Gastrocnemius medialis (tissue), 4 donors: Measurements from ENCODE around the gene LRMDA. TPM values are rescaled to one million over a fixed set of nuclear protein-coding genes. Genes with fewer than 3 reads are reported as not detected.

ENCODE experiments used
- ATAC-seq, 2 donors: fragments of 150-250 bp; one replicate each; pipeline ENCODE4 v1.9.1; 2016
- DNase-seq, 2 donors: peaks; one replicate each; pipeline ENCODE4 v3.0.0-alpha.2; 2019
- H3K27ac ChIP-seq, 4 donors: fragments of 200-600 bp; sonication (generic); 1 replicate in 1 of 4; 2 replicates in 3 of 4; pipeline ENCODE4 v1.5.1; 2016 to 2018; ENCODE audit warnings: mild to moderate bottlenecking in 2 of 4, moderate library complexity in 1 of 4
- H3K27me3 ChIP-seq, 3 donors: fragments of 200-600 bp; sonication (generic) in 2 of 3; 1 replicate in 1 of 3; 2 replicates in 2 of 3; pipeline versions ENCODE4 v1.5.1 to v1.6.0; 2016 to 2019; ENCODE audit warnings: mild to moderate bottlenecking in 1 of 3, moderate library complexity in 1 of 3
- H3K36me3 ChIP-seq, 2 donors: fragments of 200-600 bp; sonication (generic) in 1 of 2; one replicate each; pipeline ENCODE4 v1.5.1; 2017 to 2018
- H3K4me1 ChIP-seq, 2 donors: fragments of 200-600 bp; sonication (generic) in 1 of 2; one replicate each; pipeline ENCODE4 v1.5.1; 2016 to 2017; ENCODE audit warnings: mild to moderate bottlenecking in 2 of 2
- H3K4me3 ChIP-seq, 4 donors: fragments of 200-600 bp; sonication (generic) in 3 of 4; 1 replicate in 1 of 4; 2 replicates in 3 of 4; pipeline ENCODE4 v1.5.1; 2016 to 2019; ENCODE audit warnings: mild to moderate bottlenecking in 2 of 4
- H3K9me3 ChIP-seq, 3 donors: fragments of 200-600 bp; sonication (generic) in 2 of 3; 1 replicate in 1 of 3; 2 replicates in 2 of 3; pipeline ENCODE4 v1.5.1; 2016 to 2019
- POLR2A ChIP-seq, 2 donors: fragments of 450-650 bp; IDR thresholded peaks; one replicate each; pipeline ENCODE4 v1.6.1; 2017; ENCODE audit warnings: antibody characterized with exemption in 2 of 2, mild to moderate bottlenecking in 2 of 2, moderate library complexity in 2 of 2
- in situ Hi-C, 4 donors: fragments of 200-750 bp; cut with MboI; loops; one replicate each; pipeline versions ENCODE4 v1.15.0 to v1.8.0; 2017; ENCODE audit warnings: low sequenced_read_pairs in 4 of 4
- intact Hi-C: fragments of 100-400 bp; cut with DNase I; formaldehyde crosslinking; loops from one replicate; pipeline ENCODE4 v1.15.1; 2023; ENCODE audit warnings: low total_unique reads
- total RNA-seq, 4 donors: library from RNA; depleted of rRNA; stranded (reverse); fragments of >200 nt; gene quantifications; one replicate each; pipeline versions ENCODE4 v1.1.0 to v1.2.3, GENCODE V29; 2016
- TF ChIP-seq, protein P1 (sequence below), 5 experiments: fragments of 450-650 bp in 3 of 5; fragments of 200-600 bp in 2 of 5; sonication (generic) in 2 of 5; IDR thresholded peaks in 4 of 5; conservative IDR thresholded peaks in 1 of 5; 1 replicate in 4 of 5; 2 replicates in 1 of 5; pipeline ENCODE4 v1.5.1; 2016 to 2019; ENCODE audit warnings: antibody characterized with exemption in 5 of 5, mild to moderate bottlenecking in 3 of 5, moderate library complexity in 3 of 5

Gene LRMDA
- total RNA-seq, 4 donors from 2014 or later: 0.80 to 4.5 (median 1.4) TPM

- no peak for ATAC-seq
- Histone ChIP-seq H3K9me3 (no peaks in the 10 kb centered on the region), H3K4me3 (no peak overlapping the region), H3K27ac (no peak overlapping the region), H3K4me1 (no peaks in the 10 kb centered on the region), H3K36me3 (no peaks in the 10 kb centered on the region), H3K27me3 (no peaks in the 10 kb centered on the region)
- no peak for DNase-seq
- in situ Hi-C loops (no loop called here), intact Hi-C loops (no loop called here)
- TF ChIP-seq, protein P1, sequence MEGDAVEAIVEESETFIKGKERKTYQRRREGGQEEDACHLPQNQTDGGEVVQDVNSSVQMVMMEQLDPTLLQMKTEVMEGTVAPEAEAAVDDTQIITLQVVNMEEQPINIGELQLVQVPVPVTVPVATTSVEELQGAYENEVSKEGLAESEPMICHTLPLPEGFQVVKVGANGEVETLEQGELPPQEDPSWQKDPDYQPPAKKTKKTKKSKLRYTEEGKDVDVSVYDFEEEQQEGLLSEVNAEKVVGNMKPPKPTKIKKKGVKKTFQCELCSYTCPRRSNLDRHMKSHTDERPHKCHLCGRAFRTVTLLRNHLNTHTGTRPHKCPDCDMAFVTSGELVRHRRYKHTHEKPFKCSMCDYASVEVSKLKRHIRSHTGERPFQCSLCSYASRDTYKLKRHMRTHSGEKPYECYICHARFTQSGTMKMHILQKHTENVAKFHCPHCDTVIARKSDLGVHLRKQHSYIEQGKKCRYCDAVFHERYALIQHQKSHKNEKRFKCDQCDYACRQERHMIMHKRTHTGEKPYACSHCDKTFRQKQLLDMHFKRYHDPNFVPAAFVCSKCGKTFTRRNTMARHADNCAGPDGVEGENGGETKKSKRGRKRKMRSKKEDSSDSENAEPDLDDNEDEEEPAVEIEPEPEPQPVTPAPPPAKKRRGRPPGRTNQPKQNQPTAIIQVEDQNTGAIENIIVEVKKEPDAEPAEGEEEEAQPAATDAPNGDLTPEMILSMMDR (IDR thresholded peaks at IDR 0.05 in 4 of 5, conservative IDR thresholded peaks at IDR 0.05 in 1 of 5): no peak
- no peak for TF ChIP-seq POLR2A (IDR thresholded peaks at IDR 0.05)
Measured at GRCh38 chr10:75527542-75527941, 96.1 kb downstream of the LRMDA start.

DNA sequence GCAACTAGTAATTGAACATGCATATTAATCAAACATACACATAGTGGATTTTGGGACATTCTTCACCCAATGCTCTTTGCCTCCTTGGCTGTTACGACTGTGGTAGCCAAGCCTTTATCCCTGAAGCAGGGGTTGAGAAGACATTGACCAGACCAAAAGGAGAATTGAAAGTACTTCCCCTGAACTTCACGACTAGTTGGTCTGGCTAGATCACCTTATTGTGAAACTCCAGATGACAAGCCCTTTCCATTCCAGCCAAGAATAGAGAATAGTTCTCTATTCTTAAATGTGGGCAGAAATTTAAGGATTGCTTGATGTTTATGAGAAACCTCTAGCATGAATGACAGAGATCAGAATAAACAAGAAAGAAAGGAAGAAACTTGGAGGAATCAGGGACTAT is 97.0 kb downstream of the LRMDA start:
- H3K4me1 ChIP-seq: no peaks in the 10 kb centered on the region
- no peak overlapping the region for H3K27ac ChIP-seq
- no peak for DNase-seq
- H3K36me3 ChIP-seq: no peaks in the 10 kb centered on the region
- intact Hi-C loops: no loop called here
- ATAC-seq: no peak
- in situ Hi-C loops: no loop called here
- H3K4me3 ChIP-seq: no peak overlapping the region
- TF ChIP-seq POLR2A (IDR thresholded peaks at IDR 0.05): no peak
- TF ChIP-seq, protein P1 (IDR thresholded peaks at IDR 0.05 in 4 of 5, conservative IDR thresholded peaks at IDR 0.05 in 1 of 5): no peak
- no peaks in the 10 kb centered on the region for H3K27me3 ChIP-seq
- H3K9me3 ChIP-seq: no peaks in the 10 kb centered on the region

DNA sequence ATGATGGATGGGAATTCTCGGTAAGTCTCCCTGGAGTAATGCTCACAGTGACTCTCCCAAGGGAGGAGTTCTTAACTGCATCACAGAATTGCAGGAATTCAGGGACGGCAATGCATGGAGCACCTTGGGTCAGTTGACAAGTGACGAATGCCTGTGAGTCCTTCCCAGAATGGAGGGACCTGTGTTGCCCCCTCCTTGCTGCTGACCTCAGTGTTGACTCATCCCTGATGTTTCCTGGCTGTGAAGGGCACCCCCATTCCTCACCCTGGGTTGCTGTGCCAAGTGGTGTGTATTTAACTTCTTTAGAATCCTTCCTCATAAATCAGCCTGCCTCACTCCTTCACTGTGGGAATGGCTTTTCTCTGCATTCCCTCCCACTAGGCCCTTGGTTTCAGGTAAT is 98.9 kb downstream of the LRMDA start:
- TF ChIP-seq POLR2A (IDR thresholded peaks at IDR 0.05): no peak
- TF ChIP-seq, protein P1 (IDR thresholded peaks at IDR 0.05 in 4 of 5, conservative IDR thresholded peaks at IDR 0.05 in 1 of 5): no peak
- intact Hi-C loops (no loop called here), in situ Hi-C loops (no loop called here)
- Histone ChIP-seq H3K36me3 (no peaks in the 10 kb centered on the region), H3K4me3 (no peak overlapping the region), H3K27ac (no peak overlapping the region), H3K4me1 (no peaks in the 10 kb centered on the region), H3K27me3 (no peaks in the 10 kb centered on the region), H3K9me3 (no peaks in the 10 kb centered on the region)
- no peak for DNase-seq
- ATAC-seq: no peak

GRCh38 chr10:75531571-75532031 is 100.2 kb downstream of the LRMDA start:
- TF ChIP-seq, protein P1 (IDR thresholded peaks at IDR 0.05 in 4 of 5, conservative IDR thresholded peaks at IDR 0.05 in 1 of 5): no peak
- TF ChIP-seq POLR2A (IDR thresholded peaks at IDR 0.05): no peak
- Histone ChIP-seq H3K27me3 (no peaks in the 10 kb centered on the region), H3K4me3 (no peak overlapping the region), H3K36me3 (no peaks in the 10 kb centered on the region), H3K9me3 (no peaks in the 10 kb centered on the region), H3K4me1 (no peaks in the 10 kb centered on the region), H3K27ac (no peak overlapping the region)
- DNase-seq: no peak
- intact Hi-C loops: no loop called here
- no peak for ATAC-seq
- in situ Hi-C loops: no loop called here

DNA sequence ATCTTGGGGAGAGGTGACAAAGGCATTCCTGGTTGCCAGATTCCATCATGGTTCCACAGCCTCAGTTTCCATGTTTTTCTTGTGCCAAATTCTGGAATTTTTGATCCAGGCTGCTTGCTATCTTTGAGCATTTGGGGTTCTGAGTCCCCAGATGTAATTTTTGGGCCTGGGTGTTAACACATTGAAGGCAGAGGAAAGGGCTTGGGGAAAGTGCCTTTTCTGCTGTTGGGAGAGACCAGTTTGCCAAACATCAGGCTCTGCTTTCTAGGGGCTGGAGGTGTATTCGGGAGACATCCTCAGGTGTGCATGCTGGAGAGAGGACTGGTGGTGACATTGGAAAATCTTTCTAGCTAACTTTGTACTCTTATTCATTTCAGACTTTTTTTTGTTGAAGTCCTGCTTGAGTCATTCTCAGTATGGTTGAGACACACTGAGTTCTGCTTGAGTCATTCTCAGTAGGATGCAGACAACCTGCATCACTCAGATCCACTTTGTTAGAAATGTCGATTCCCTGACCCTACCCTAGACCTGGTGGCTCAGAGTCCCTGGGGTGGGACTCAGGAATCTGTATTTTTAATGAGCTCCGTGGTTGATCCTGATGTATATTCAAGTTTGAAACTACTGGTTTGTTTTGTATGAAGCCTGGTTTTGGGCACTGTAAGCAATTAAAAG is 101.0 kb downstream of the LRMDA start:
- no peaks in the 10 kb centered on the region for H3K9me3 ChIP-seq
- DNase-seq (no peak), ATAC-seq (no peak)
- H3K27me3 ChIP-seq: no peaks in the 10 kb centered on the region
- H3K27ac ChIP-seq: no peak overlapping the region
- H3K36me3 ChIP-seq: no peaks in the 10 kb centered on the region
- no peak overlapping the region for H3K4me3 ChIP-seq
- no peaks in the 10 kb centered on the region for H3K4me1 ChIP-seq
- in situ Hi-C loops (no loop called here), intact Hi-C loops (no loop called here)
- TF ChIP-seq POLR2A (IDR thresholded peaks at IDR 0.05): no peak
- TF ChIP-seq, protein P1 (IDR thresholded peaks at IDR 0.05 in 4 of 5, conservative IDR thresholded peaks at IDR 0.05 in 1 of 5): no peak
